ENCODE data around the gene SHD. TPM values are rescaled to one million over a fixed set of nuclear protein-coding genes. Genes with fewer than 3 reads are reported as not detected.

Gene SHD
- total and polyA plus RNA-seq, 12 donors, result 0.03 to 0.37 (median 0.24) TPM; not detected in 8

- H3K4me1 ChIP-seq, result peaks cover 0 to 18% (median 13%) of the 10 kb centered on the region in 9 donors
- ATAC-seq, result no peak
- H3K27ac ChIP-seq, result no peak overlapping the region
- H3K4me3 ChIP-seq, result no peak overlapping the region
- peaks cover 19 to 59% (median 50%) of the 10 kb centered on the region in 7 donors for H3K27me3 ChIP-seq
- intact Hi-C loops (cut with DNase I), result loop anchor here in 3 of 10 donors (10.0 kb wide), 3 partner anchors 47 to 247 kb away; no protein-coding TSS in a partner anchor
- no peak for TF ChIP-seq CTCF (IDR thresholded peaks at IDR 0.05)
- no peaks in the 10 kb centered on the region for H3K36me3 ChIP-seq
- H3K9me3 ChIP-seq, result no peaks in the 10 kb centered on the region
- 24 to 37% methylated on average over 4 of the region's 4 CpGs for WGBS, 2 donors
- no peak for DNase-seq
Measured at GRCh38 chr19:4278010-4278409, 1.1 kb upstream of the SHD start.

GRCh38 chr19:4279267-4279529 lies 132 bp downstream of the SHD start:
- intact Hi-C loops (cut with DNase I), result loop anchor here in 3 of 10 donors (10.0 kb wide), 3 partner anchors 46 to 246 kb away; no protein-coding TSS in a partner anchor
- peaks cover 19 to 65% (median 54%) of the 10 kb centered on the region in 7 donors for H3K27me3 ChIP-seq
- no peaks in the 10 kb centered on the region for H3K36me3 ChIP-seq
- TF ChIP-seq CTCF (IDR thresholded peaks at IDR 0.05), result no peak
- WGBS, 2 donors, result 1% methylated on average over 27 to 30 of the region's 30 CpGs
- H3K4me1 ChIP-seq, result peaks cover 0 to 18% (median 13%) of the 10 kb centered on the region in 9 donors
- H3K9me3 ChIP-seq, result no peaks in the 10 kb centered on the region
- H3K4me3 ChIP-seq, result peak overlapping the region in 9 of 10 donors; percentile 22 to 51 (median 44)
- peak in 1 of 8 donors; percentile 58 for ATAC-seq
- no peak for DNase-seq
- H3K27ac ChIP-seq, result no peak overlapping the region

GRCh38 chr19:4279530-4280422 lies 710 bp downstream of the SHD start:
- intact Hi-C loops (cut with DNase I), result loop anchor here in 3 of 10 donors (10.0 kb wide), 3 partner anchors 45 to 245 kb away; no protein-coding TSS in a partner anchor
- no peaks in the 10 kb centered on the region for H3K36me3 ChIP-seq
- ATAC-seq, result no peak
- no peak overlapping the region for H3K27ac ChIP-seq
- no peak for TF ChIP-seq CTCF (IDR thresholded peaks at IDR 0.05)
- 2 to 3% methylated on average over 68 to 71 of the region's 71 CpGs for WGBS, 2 donors
- H3K9me3 ChIP-seq, result no peaks in the 10 kb centered on the region
- H3K4me3 ChIP-seq, result peak overlapping the region in 9 of 10 donors; percentile 22 to 51 (median 44)
- no peak for DNase-seq
- H3K27me3 ChIP-seq, result peaks cover 19 to 71% (median 60%) of the 10 kb centered on the region in 7 donors
- H3K4me1 ChIP-seq, result peaks cover 0 to 18% (median 13%) of the 10 kb centered on the region in 9 donors

- ATAC-seq (peak in 1 of 8 donors; percentile 37), DNase-seq (no peak)
- no peaks in the 10 kb centered on the region for H3K9me3 ChIP-seq
- peaks cover 0 to 8% (median 8%) of the 10 kb centered on the region in 9 donors for H3K4me1 ChIP-seq
- peaks cover 17 to 61% (median 52%) of the 10 kb centered on the region in 7 donors for H3K27me3 ChIP-seq
- no peak overlapping the region for H3K27ac ChIP-seq
- intact Hi-C loops (cut with DNase I), result no loop called here
- no peak overlapping the region for H3K4me3 ChIP-seq
- 53 to 54% methylated on average over 20 of the region's 20 CpGs for WGBS, 2 donors
- no peaks in the 10 kb centered on the region for H3K36me3 ChIP-seq
- no peak for TF ChIP-seq CTCF (IDR thresholded peaks at IDR 0.05)
Measured at GRCh38 chr19:4284176-4284958, 5.3 kb downstream of the SHD start.
